Measurements from ENCODE around the gene CCNY.

The CCNY gene

GRCh38 chr10:35339942-35340341, 3.6 kb downstream of the CCNY start:
- Histone ChIP-seq H3K36me3 (ENCODE audit: insufficient read depth, low read length) (no peaks in the 10 kb centered on the region), H3K9ac (ENCODE audit: insufficient read length) (no peak overlapping the region), H3K4me3 (no peak overlapping the region), H3K27ac (no peak overlapping the region), H3K9me3 (ENCODE audit: low read depth, low read length) (no peaks in the 10 kb centered on the region)
- no peak for DNase-seq (ENCODE audit: low read depth, low spot score)
- no peak for TF ChIP-seq POLR2AphosphoS5 (IDR thresholded peaks at IDR 0.05; ENCODE audit: borderline replicate concordance, low read depth, low read length)
- no peak for TF ChIP-seq EZH2 (IDR thresholded peaks at IDR 0.05)
- no peak for TF ChIP-seq FOXP2 (optimal IDR thresholded peaks at IDR 0.05; ENCODE audit: control extremely low read depth, extremely low read length, insufficient read depth)

GRCh38 chr10:35340975-35341374, 4.7 kb downstream of the CCNY start:
- H3K9ac ChIP-seq (ENCODE audit: insufficient read length), result no peak overlapping the region
- no peak for DNase-seq (ENCODE audit: low read depth, low spot score)
- H3K27ac ChIP-seq, result no peak overlapping the region
- no peak overlapping the region for H3K4me3 ChIP-seq
- H3K9me3 ChIP-seq (ENCODE audit: low read depth, low read length), result no peaks in the 10 kb centered on the region
- H3K36me3 ChIP-seq (ENCODE audit: insufficient read depth, low read length), result no peaks in the 10 kb centered on the region
- TF ChIP-seq EZH2 (IDR thresholded peaks at IDR 0.05), result no peak
- TF ChIP-seq POLR2AphosphoS5 (IDR thresholded peaks at IDR 0.05; ENCODE audit: borderline replicate concordance, low read depth, low read length), result no peak
- no peak for TF ChIP-seq FOXP2 (optimal IDR thresholded peaks at IDR 0.05; ENCODE audit: control extremely low read depth, extremely low read length, insufficient read depth)

GRCh38 chr10:35341521-35341920, 5.2 kb downstream of the CCNY start:
- TF ChIP-seq FOXP2 (optimal IDR thresholded peaks at IDR 0.05; ENCODE audit: control extremely low read depth, extremely low read length, insufficient read depth) (no peak), EZH2 (IDR thresholded peaks at IDR 0.05) (no peak), POLR2AphosphoS5 (IDR thresholded peaks at IDR 0.05; ENCODE audit: borderline replicate concordance, low read depth, low read length) (no peak)
- Histone ChIP-seq H3K9me3 (ENCODE audit: low read depth, low read length) (no peaks in the 10 kb centered on the region), H3K36me3 (ENCODE audit: insufficient read depth, low read length) (no peaks in the 10 kb centered on the region), H3K27ac (no peak overlapping the region), H3K9ac (ENCODE audit: insufficient read length) (no peak overlapping the region), H3K4me3 (no peak overlapping the region)
- DNase-seq (ENCODE audit: low read depth, low spot score), result no peak

DNA sequence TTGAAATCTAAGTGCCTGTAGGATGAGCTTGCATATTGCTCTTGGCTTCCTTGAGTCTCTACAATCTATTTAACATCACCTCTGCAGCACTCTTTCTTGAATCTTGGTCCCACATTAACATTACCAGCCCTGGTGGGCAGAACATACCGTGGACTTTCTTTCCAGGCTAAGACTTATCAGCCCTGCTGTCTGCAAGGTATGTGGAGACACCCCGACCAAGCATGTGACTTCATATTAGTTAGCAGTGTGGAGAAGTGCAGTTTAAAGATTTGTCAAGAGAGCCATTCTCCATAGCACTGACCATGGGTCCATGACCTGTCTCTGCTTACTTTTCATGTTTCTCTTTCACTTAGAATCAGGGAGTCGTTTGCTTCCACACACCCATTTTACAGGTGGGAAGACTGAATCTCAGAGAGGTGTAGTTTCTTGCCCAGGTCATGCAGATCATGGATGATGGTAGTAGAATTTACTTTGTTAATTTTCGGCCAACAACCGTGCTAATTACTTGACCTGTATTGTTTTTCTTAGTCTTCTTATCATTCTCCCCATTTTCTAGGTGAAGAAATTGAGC, 6.0 kb downstream of the CCNY start:
- DNase-seq (ENCODE audit: low read depth, low spot score), result no peak
- Histone ChIP-seq H3K36me3 (ENCODE audit: insufficient read depth, low read length) (no peaks in the 10 kb centered on the region), H3K9me3 (ENCODE audit: low read depth, low read length) (no peaks in the 10 kb centered on the region), H3K4me3 (no peak overlapping the region), H3K9ac (ENCODE audit: insufficient read length) (no peak overlapping the region), H3K27ac (no peak overlapping the region)
- no peak for TF ChIP-seq POLR2AphosphoS5 (IDR thresholded peaks at IDR 0.05; ENCODE audit: borderline replicate concordance, low read depth, low read length)
- TF ChIP-seq EZH2 (IDR thresholded peaks at IDR 0.05), result no peak
- TF ChIP-seq FOXP2 (optimal IDR thresholded peaks at IDR 0.05; ENCODE audit: control extremely low read depth, extremely low read length, insufficient read depth), result no peak

DNA sequence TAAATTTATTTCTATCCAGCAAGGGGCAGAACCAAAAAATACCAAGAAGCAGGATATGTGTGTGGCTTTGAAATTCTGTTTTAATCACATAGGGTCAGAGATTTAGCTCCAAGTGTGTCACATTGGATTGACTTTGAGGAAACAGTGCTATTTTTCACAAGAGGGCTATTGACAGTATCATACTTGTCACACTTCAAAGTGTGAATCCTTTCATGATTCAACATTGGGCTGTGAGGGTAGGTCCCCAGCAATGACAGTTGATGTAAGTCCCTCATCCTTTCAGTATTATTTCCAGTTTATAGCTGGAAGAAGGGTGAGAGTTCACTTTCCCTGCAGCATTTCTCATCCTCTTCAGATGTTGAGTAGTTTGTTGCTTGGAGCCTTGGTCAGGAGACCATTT, 7.4 kb downstream of the CCNY start:
- no peaks in the 10 kb centered on the region for H3K9me3 ChIP-seq (ENCODE audit: low read depth, low read length)
- no peak overlapping the region for H3K4me3 ChIP-seq
- H3K9ac ChIP-seq (ENCODE audit: insufficient read length), result no peak overlapping the region
- H3K36me3 ChIP-seq (ENCODE audit: insufficient read depth, low read length), result no peaks in the 10 kb centered on the region
- no peak for TF ChIP-seq EZH2 (IDR thresholded peaks at IDR 0.05)
- no peak for TF ChIP-seq POLR2AphosphoS5 (IDR thresholded peaks at IDR 0.05; ENCODE audit: borderline replicate concordance, low read depth, low read length)
- TF ChIP-seq FOXP2 (optimal IDR thresholded peaks at IDR 0.05; ENCODE audit: control extremely low read depth, extremely low read length, insufficient read depth), result no peak
- no peak overlapping the region for H3K27ac ChIP-seq
- no peak for DNase-seq (ENCODE audit: low read depth, low spot score)

DNA sequence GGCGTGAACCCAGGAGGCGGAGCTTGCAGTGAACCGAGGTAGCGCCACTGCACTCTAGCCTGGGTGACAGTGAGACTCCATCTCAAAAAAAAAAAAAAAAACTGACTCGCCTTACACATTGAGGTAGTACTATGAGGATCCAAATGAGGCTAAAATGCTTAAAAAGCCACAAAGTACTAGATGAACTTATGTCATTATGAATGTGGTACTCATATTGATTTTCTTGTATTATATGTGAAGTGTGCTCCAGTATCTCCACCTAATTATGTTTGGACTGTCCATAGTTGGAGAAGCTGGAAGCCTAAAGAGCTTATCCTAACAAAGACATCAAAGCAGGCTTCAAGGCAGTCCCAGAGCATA, 9.1 kb downstream of the CCNY start:
- Histone ChIP-seq H3K36me3 (ENCODE audit: insufficient read depth, low read length) (no peaks in the 10 kb centered on the region), H3K9ac (ENCODE audit: insufficient read length) (no peak overlapping the region), H3K9me3 (ENCODE audit: low read depth, low read length) (no peaks in the 10 kb centered on the region), H3K27ac (no peak overlapping the region), H3K4me3 (no peak overlapping the region)
- TF ChIP-seq EZH2 (IDR thresholded peaks at IDR 0.05), result no peak
- no peak for TF ChIP-seq POLR2AphosphoS5 (IDR thresholded peaks at IDR 0.05; ENCODE audit: borderline replicate concordance, low read depth, low read length)
- TF ChIP-seq FOXP2 (optimal IDR thresholded peaks at IDR 0.05; ENCODE audit: control extremely low read depth, extremely low read length, insufficient read depth), result no peak
- DNase-seq (ENCODE audit: low read depth, low spot score), result no peak

GRCh38 chr10:35346248-35346647, 9.9 kb downstream of the CCNY start:
- TF ChIP-seq POLR2AphosphoS5 (IDR thresholded peaks at IDR 0.05; ENCODE audit: borderline replicate concordance, low read depth, low read length) (no peak), FOXP2 (optimal IDR thresholded peaks at IDR 0.05; ENCODE audit: control extremely low read depth, extremely low read length, insufficient read depth) (no peak), EZH2 (IDR thresholded peaks at IDR 0.05) (no peak)
- no peak overlapping the region for H3K4me3 ChIP-seq
- H3K9ac ChIP-seq (ENCODE audit: insufficient read length), result no peak overlapping the region
- H3K36me3 ChIP-seq (ENCODE audit: insufficient read depth, low read length), result no peaks in the 10 kb centered on the region
- H3K9me3 ChIP-seq (ENCODE audit: low read depth, low read length), result no peaks in the 10 kb centered on the region
- H3K27ac ChIP-seq, result no peak overlapping the region
- DNase-seq (ENCODE audit: low read depth, low spot score), result no peak

- Histone ChIP-seq H3K4me3 (no peak overlapping the region), H3K36me3 (ENCODE audit: insufficient read depth, low read length) (no peaks in the 10 kb centered on the region), H3K9me3 (ENCODE audit: low read depth, low read length) (no peaks in the 10 kb centered on the region), H3K27ac (no peak overlapping the region), H3K9ac (ENCODE audit: insufficient read length) (no peak overlapping the region)
- TF ChIP-seq EZH2 (IDR thresholded peaks at IDR 0.05), result no peak
- TF ChIP-seq FOXP2 (optimal IDR thresholded peaks at IDR 0.05; ENCODE audit: control extremely low read depth, extremely low read length, insufficient read depth), result no peak
- TF ChIP-seq POLR2AphosphoS5 (IDR thresholded peaks at IDR 0.05; ENCODE audit: borderline replicate concordance, low read depth, low read length), result no peak
- no peak for DNase-seq (ENCODE audit: low read depth, low spot score)
Observed at GRCh38 chr10:35347121-35347562, 10.8 kb downstream of the CCNY start.
